Measurements from ENCODE around the gene CDH10. TPM values are rescaled to one million over a fixed set of nuclear protein-coding genes. Genes with fewer than 3 reads are reported as not detected.

The CDH10 gene
- total and polyA plus RNA-seq, 2 donors (not counting 3 experiments of a cell fraction or from before 2014, with no cell fraction given) = 0.07 TPM; not detected in 1

GRCh38 chr5:24595329-24595728 lies 49.4 kb downstream of the CDH10 start:
- dilution Hi-C loops (cut with MboI; ENCODE audit: extremely low pct_ligation_motif_present, low sequenced_read_pairs) = no loop called here

More at GRCh38 chr5:24595329-24595728, 49.4 kb downstream of the CDH10 start:
- intact Hi-C loops (cut with micrococcal nuclease) = no loop called here
- BruUV-seq (replicated peaks) = no TSS peak
- H3K9ac ChIP-seq (replicated peaks; ENCODE audit: extremely low read depth, insufficient read depth, low read length) = no peak overlapping the region
- H2AFZ ChIP-seq (ENCODE audit: low read depth, low read length) = no peak overlapping the region
- H3K36me3 ChIP-seq (ENCODE audit: control insufficient read depth in 2 of 2, extremely low read depth in 1 of 2, insufficient read depth in 2 of 2, low read length in 2 of 2) = no peaks in the 10 kb centered on the region
- FAIRE-seq (no peak), DNase-seq (ENCODE audit: low read depth, low spot score) (no peak)
- ChIA-PET POLR2A (no interaction called here), CTCF (no interaction called here)
- H3K9me1 ChIP-seq (replicated peaks; ENCODE audit: control insufficient read depth, extremely low read depth, insufficient read depth, low read length) = no peaks in the 10 kb centered on the region
- H4K20me1 ChIP-seq (replicated peaks; ENCODE audit: control insufficient read depth, extremely low read depth, insufficient read depth, low read length) = no peaks in the 10 kb centered on the region
- no peak overlapping the region for H3K4me3 ChIP-seq (replicated peaks in 1 of 3; ENCODE audit: insufficient read depth in 1 of 3, low read depth in 1 of 3, low read length in 3 of 3)
- TF ChIP-seq POLR2A (IDR thresholded peaks at IDR 0.05; ENCODE audit: low read depth, low read length) (no peak), MAX (IDR thresholded peaks at IDR 0.05; ENCODE audit: insufficient read depth, insufficient read length) (no peak), POLR2AphosphoS5 (IDR thresholded peaks at IDR 0.05; ENCODE audit: insufficient read depth, low read depth, low read length) (no peak), CTCF (IDR thresholded peaks at IDR 0.05; ENCODE audit: extremely low read depth in 1 of 2, insufficient read depth in 1 of 2, low read depth in 1 of 2, low read length in 2 of 2) (no peak), GATA2 (IDR thresholded peaks at IDR 0.05; ENCODE audit: insufficient read depth, insufficient read length, low read depth, low read length) (no peak), EZH2 (IDR thresholded peaks at IDR 0.05; ENCODE audit: borderline replicate concordance, low read depth, low read length, severe bottlenecking) (no peak), FOS (IDR thresholded peaks at IDR 0.05; ENCODE audit: borderline replicate concordance, insufficient read depth, low read length) (no peak), JUN (IDR thresholded peaks at IDR 0.05; ENCODE audit: borderline replicate concordance, insufficient read depth, insufficient read length, low read depth) (no peak), MYC (IDR thresholded peaks at IDR 0.05; ENCODE audit: low read depth, low read length) (no peak)
- no peaks in the 10 kb centered on the region for H3K4me1 ChIP-seq (ENCODE audit: control insufficient read depth, extremely low read depth, insufficient read depth, low read length)
- H3K4me2 ChIP-seq (ENCODE audit: insufficient read depth, low read length) = no peak overlapping the region
- H3K27ac ChIP-seq (ENCODE audit: insufficient read depth, low read depth, low read length) = no peak overlapping the region
- no peaks in the 10 kb centered on the region for H3K27me3 ChIP-seq (ENCODE audit: control insufficient read depth in 2 of 2, insufficient read depth in 2 of 2, low read length in 2 of 2)
- H3K79me2 ChIP-seq (ENCODE audit: control insufficient read depth, insufficient read depth, low read length) = no peaks in the 10 kb centered on the region
- H3K9me3 ChIP-seq (replicated peaks; ENCODE audit: control insufficient read depth, insufficient read depth, low read length) = no peaks in the 10 kb centered on the region
